ENCODE measurements around the gene VCL. TPM values are rescaled to one million over a fixed set of nuclear protein-coding genes. Genes with fewer than 3 reads are reported as not detected.
A peak's percentile ranks its signal among the peaks of the same experiment; 100 is the strongest.

Gene VCL
- total RNA-seq, 1 experiment from 2014 or later, result 92.2 TPM

GRCh38 chr10:74056050-74056818 is 58.3 kb downstream of the VCL start:
- peaks cover 32% of the 10 kb centered on the region for H3K4me1 Mint-ChIP-seq (ENCODE audit: low read depth, unreplicated experiment)
- H3K36me3 Mint-ChIP-seq (ENCODE audit: insufficient read depth, unreplicated experiment), result peaks cover 15% of the 10 kb centered on the region
- ChIA-PET POLR2A (interaction anchor here (0.5 to 2.0 kb wide), 5 partner anchors 24 to 809 kb away, joined by 4 to 9 read pairs (median 7); partner anchors contain the start of genes DNAJC9 and VCL), CTCF (interaction anchor here (0.9 to 1.4 kb wide), 3 partner anchors 58 to 177 kb away, joined by 3 to 6 read pairs (median 3); partner anchors contain the start of gene VCL)
- DNase-seq, result peak; percentile 70 to 73
- no peaks in the 10 kb centered on the region for H3K36me3 ChIP-seq (ENCODE audit: control insufficient read depth, insufficient read depth, low read length)
- TSS peak; percentile 73 for BruUV-seq (replicated peaks)
- H3K4me1 ChIP-seq, result peaks cover 57% of the 10 kb centered on the region
- no peaks in the 10 kb centered on the region for H3K27me3 Mint-ChIP-seq (ENCODE audit: insufficient read depth, unreplicated experiment)
- H3K27ac Mint-ChIP-seq (ENCODE audit: unreplicated experiment), result peak overlapping the region; percentile 70
- no peak for TF ChIP-seq CTCF (IDR thresholded peaks at IDR 0.05; ENCODE audit: insufficient read depth in 1 of 2, low read depth in 1 of 2, low read length in 1 of 2, severe bottlenecking in 1 of 2, unreplicated experiment in 1 of 2)
- H3K9me3 ChIP-seq, result no peaks in the 10 kb centered on the region
- H3K9me3 Mint-ChIP-seq (ENCODE audit: unreplicated experiment), result no peaks in the 10 kb centered on the region
- H3K27me3 ChIP-seq (replicated peaks; ENCODE audit: control insufficient read depth, insufficient read depth, low read length), result no peaks in the 10 kb centered on the region
- intact Hi-C loops (cut with micrococcal nuclease; ENCODE audit: unreplicated experiment), result no loop called here
- H3K4me3 ChIP-seq (ENCODE audit: low read depth, low read length), result no peak overlapping the region
- peak overlapping the region; percentile 26 for H3K4me3 Mint-ChIP-seq (ENCODE audit: unreplicated experiment)

GRCh38 chr10:74058071-74058470 is 60.2 kb downstream of the VCL start:
- H3K4me1 Mint-ChIP-seq (ENCODE audit: low read depth, unreplicated experiment), result peaks cover 32% of the 10 kb centered on the region
- no peak for TF ChIP-seq CTCF (IDR thresholded peaks at IDR 0.05; ENCODE audit: insufficient read depth in 1 of 2, low read depth in 1 of 2, low read length in 1 of 2, severe bottlenecking in 1 of 2, unreplicated experiment in 1 of 2)
- Histone ChIP-seq H3K4me1 (peaks cover 49% of the 10 kb centered on the region), H3K27me3 (replicated peaks; ENCODE audit: control insufficient read depth, insufficient read depth, low read length) (no peaks in the 10 kb centered on the region), H3K36me3 (ENCODE audit: control insufficient read depth, insufficient read depth, low read length) (no peaks in the 10 kb centered on the region), H3K9me3 (no peaks in the 10 kb centered on the region), H3K4me3 (ENCODE audit: low read depth, low read length) (no peak overlapping the region)
- H3K4me3 Mint-ChIP-seq (ENCODE audit: unreplicated experiment), result peak overlapping the region; percentile 62
- CTCF ChIA-PET, result interaction anchor here (0.7 to 1.5 kb wide), 14 partner anchors 23 to 178 kb away, joined by 3 to 13 read pairs (median 4); partner anchors contain the start of genes PLAU and VCL
- no TSS peak for BruUV-seq (replicated peaks)
- H3K9me3 Mint-ChIP-seq (ENCODE audit: unreplicated experiment), result no peaks in the 10 kb centered on the region
- peak overlapping the region; percentile 70 for H3K27ac Mint-ChIP-seq (ENCODE audit: unreplicated experiment)
- no peaks in the 10 kb centered on the region for H3K27me3 Mint-ChIP-seq (ENCODE audit: insufficient read depth, unreplicated experiment)
- intact Hi-C loops (cut with micrococcal nuclease; ENCODE audit: unreplicated experiment), result loop anchor here (1.0 kb wide), 3 partner anchors 61 to 172 kb away; no protein-coding TSS in a partner anchor
- peaks cover 16% of the 10 kb centered on the region for H3K36me3 Mint-ChIP-seq (ENCODE audit: insufficient read depth, unreplicated experiment)
- POLR2A ChIA-PET, result interaction anchor here (0.5 to 2.2 kb wide), 4 partner anchors 35 to 182 kb away, joined by 3 to 19 read pairs (median 4); partner anchors contain the start of gene VCL
- peak; percentile 39 to 44 for DNase-seq

GRCh38 chr10:74058658-74059057 is 60.7 kb downstream of the VCL start:
- Mint-ChIP-seq H3K4me3 (ENCODE audit: unreplicated experiment) (peak overlapping the region; percentile 62), H3K36me3 (ENCODE audit: insufficient read depth, unreplicated experiment) (peaks cover 22% of the 10 kb centered on the region), H3K4me1 (ENCODE audit: low read depth, unreplicated experiment) (peaks cover 26% of the 10 kb centered on the region), H3K27ac (ENCODE audit: unreplicated experiment) (peak overlapping the region; percentile 70), H3K9me3 (ENCODE audit: unreplicated experiment) (no peaks in the 10 kb centered on the region), H3K27me3 (ENCODE audit: insufficient read depth, unreplicated experiment) (no peaks in the 10 kb centered on the region)
- POLR2A ChIA-PET, result interaction anchor here (0.5 to 2.2 kb wide), 5 partner anchors 12 to 183 kb away, joined by 3 to 19 read pairs (median 4); partner anchors contain the start of gene VCL
- Histone ChIP-seq H3K27me3 (replicated peaks; ENCODE audit: control insufficient read depth, insufficient read depth, low read length) (no peaks in the 10 kb centered on the region), H3K4me3 (ENCODE audit: low read depth, low read length) (no peak overlapping the region), H3K4me1 (peaks cover 49% of the 10 kb centered on the region), H3K36me3 (ENCODE audit: control insufficient read depth, insufficient read depth, low read length) (no peaks in the 10 kb centered on the region), H3K9me3 (no peaks in the 10 kb centered on the region)
- intact Hi-C loops (cut with micrococcal nuclease; ENCODE audit: unreplicated experiment), result loop anchor here (1.0 kb wide), 3 partner anchors 61 to 172 kb away; no protein-coding TSS in a partner anchor
- CTCF ChIA-PET, result interaction anchor here (0.6 to 1.5 kb wide), 18 partner anchors 22 to 314 kb away, joined by 3 to 13 read pairs (median 4); partner anchors contain the start of genes PLAU and VCL
- TF ChIP-seq CTCF (IDR thresholded peaks at IDR 0.05; ENCODE audit: insufficient read depth in 1 of 2, low read depth in 1 of 2, low read length in 1 of 2, severe bottlenecking in 1 of 2, unreplicated experiment in 1 of 2), result peak in 1 of 2 experiments; percentile 57
- peak; percentile 67 to 74 for DNase-seq
- BruUV-seq (replicated peaks), result no TSS peak
